GM21515 (cell line): ENCODE measurements around the gene NSMCE1.

Source experiments
- ATAC-seq: cut with Tn5 transposase; IDR thresholded peaks from one replicate; pipeline ENCODE4 v1.9.1; 2021; ENCODE audit not compliant: unreplicated experiment

Gene NSMCE1, protein sequence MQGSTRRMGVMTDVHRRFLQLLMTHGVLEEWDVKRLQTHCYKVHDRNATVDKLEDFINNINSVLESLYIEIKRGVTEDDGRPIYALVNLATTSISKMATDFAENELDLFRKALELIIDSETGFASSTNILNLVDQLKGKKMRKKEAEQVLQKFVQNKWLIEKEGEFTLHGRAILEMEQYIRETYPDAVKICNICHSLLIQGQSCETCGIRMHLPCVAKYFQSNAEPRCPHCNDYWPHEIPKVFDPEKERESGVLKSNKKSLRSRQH

GRCh38 chr16:27268376-27269299, at the start of gene NSMCE1:
Gene NSMCE1, minus strand, starts transcription at chr16:27268772. Its CDS starts 11,202 bp downstream, at chr16:27257570.
- peak; percentile 95 for ATAC-seq

- ATAC-seq = no peak
These were observed 49.3 kb upstream of the NSMCE1 start for GRCh38 chr16:27317738-27318391.

DNA sequence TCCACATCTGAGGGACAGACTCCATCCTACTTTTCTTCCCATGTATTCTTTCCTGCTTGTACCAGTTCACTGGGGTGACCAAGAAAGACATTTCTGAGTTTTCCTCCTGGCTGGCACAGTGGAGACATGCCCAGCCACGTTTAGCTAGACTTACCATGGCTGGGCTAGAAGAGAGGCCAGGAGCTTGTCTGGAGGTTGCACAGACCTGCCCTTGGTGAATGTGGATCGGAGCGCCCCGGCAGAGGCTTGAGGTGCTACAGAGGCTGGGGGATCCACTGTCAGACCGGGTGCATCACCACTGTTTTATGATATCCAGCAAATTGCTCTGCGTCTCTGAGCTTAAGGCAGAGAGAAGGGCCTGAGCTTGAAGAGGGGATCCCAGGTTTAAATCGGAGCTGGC, 48.7 kb upstream of the NSMCE1 start:
- ATAC-seq = no peak

DNA sequence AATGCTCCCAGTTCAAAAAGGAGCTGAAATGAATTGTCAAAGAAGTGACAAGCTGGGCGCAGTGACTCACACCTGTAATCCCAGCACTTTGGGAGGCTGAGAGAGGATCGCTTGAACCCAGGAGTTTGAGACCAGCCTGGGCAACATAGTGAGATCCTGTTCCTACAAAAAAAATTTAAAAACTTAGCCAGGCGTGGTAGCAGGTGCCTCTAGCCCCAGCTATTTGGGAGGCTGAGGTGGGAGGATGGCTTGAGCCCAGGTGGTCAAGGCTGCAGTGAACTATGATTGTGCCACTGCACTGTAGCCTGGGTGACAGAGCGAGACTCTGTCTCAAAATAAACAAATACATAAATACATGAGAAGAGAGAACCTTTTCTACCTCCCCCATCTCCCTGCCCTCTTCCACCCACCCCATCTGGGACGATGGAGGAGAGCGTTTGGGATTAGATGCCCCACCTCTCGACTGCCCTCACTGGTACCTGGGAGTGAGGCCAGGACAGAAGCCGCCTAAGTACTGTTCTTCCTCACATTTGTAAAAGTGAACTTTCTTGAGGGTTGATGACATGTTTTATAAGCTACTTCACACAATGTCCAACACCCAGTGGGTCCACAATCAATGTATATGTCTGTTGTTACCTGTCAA, 47.6 kb upstream of the NSMCE1 start:
- ATAC-seq = no peak

DNA sequence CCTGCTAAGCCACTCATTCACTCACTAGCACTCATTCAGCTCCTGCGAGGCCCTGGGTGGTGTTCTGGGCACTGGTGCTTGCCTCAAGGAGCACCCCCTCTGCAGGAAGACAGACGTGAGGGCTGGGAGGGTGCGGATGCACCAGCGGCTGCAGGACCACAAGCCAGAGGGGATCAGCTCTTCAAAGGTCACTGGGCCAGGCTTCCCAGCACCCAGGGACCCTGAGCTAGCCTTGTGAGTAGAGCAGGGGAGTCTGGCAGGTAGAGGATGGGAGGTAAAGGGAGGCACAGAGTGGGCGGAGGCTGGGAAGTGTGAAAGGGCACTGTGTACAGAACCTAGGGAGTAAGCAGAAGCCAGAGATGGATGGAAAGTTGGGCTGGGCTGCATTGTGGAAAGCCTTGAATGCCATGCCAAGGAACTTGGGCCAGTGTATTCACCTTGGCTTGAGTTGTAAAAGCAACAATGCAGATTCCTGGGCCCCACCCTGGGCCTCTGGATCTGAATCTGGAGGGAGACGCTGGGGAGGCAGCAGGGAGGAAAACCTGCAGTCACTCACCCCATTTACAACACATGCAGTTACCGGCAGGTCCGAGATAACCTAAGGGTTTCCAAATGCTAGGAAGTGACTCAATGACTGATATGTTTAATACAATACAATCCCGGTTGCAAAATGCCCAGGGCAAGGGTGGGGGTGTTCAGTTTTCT, 46.9 kb upstream of the NSMCE1 start:
- ATAC-seq = no peak

GRCh38 chr16:27314986-27315332, 46.4 kb upstream of the NSMCE1 start:
- ATAC-seq = no peak

GRCh38 chr16:27314161-27314723, 45.7 kb upstream of the NSMCE1 start:
- ATAC-seq = peak; percentile 25

DNA sequence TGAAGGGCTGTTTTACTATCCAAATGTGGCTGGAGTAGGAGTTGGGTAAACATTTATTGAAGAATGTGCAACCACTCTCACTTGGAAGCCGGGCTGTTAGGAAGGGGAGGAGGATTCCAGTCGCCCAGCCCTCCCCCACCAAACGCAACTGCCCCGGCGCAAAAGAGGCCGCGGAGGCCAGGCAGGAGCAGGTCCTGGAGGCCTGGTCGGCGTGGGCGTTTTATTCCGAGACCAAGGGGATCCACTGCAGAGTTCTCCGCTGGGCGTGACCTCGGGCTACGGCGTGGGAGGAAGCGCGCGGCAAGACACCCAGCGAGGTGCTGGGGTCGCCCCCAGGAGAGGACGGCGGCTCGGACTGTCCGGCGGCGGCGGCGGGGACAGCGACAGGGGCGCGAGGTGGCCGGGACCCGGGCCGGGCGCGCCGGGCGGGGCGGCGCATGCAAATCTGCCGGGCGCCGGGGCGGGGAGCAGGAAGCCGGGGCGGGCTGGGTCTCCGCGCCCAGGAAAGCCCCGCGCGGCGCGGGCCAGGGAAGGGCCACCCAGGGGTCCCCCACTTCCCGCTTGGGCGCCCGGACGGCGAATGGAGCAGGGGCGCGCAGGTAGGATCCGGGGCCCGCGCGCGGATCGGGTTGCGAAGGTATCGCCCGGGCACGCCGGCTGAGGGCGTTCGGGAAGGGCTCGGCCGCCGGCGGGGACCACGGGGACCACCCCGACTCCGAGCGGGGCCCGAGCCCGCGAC, 45.0 kb upstream of the NSMCE1 start, which contains the start of gene IL4R:
Gene IL4R (plus strand): TSS at position 553 of the 739 bp plus-strand sequence. CDS start 26,230 bp downstream, outside the sequence.
- ATAC-seq = peak; percentile 52

- no peak for ATAC-seq
These were observed 44.2 kb upstream of the NSMCE1 start for GRCh38 chr16:27312580-27313421.

DNA sequence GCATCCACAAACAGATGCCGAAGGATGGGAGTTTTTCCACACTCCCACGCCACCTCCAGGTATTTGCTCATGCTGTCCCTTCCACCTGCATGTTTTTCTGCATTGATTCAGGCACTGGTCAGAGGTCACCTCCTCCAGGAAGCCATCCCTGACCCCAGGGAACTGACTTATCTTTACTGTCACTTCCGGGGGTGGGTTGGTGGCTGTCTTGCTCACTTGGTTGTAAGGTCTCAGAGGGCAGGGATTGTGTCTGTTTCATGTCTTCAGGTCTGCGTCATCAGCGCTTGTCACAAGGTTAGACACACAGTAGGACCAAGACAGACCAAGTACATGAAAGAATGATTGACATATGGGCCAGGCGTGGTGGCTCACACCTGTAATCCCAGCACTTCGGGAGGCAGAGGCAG, 43.3 kb upstream of the NSMCE1 start:
- ATAC-seq = no peak

DNA sequence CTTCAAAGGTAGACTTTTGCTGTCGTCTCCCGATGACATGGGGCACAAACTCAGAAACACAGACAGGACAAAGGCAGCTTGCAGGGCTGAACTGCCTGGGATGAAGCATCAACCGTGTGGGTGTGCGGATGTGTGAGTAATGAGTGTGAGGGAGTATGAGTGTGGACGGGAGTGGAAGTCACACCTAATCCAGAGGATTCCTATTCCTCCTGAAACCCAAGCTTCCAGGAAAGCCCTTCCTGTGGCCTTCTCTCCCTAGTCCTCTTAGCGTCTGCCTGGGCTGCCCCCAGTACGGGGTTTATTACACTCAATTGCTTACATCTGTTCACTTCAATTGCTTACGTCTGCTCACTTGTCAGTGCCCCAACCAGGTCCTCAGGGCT, 42.9 kb upstream of the NSMCE1 start:
- no peak for ATAC-seq

- no peak for ATAC-seq
These were observed 42.2 kb upstream of the NSMCE1 start for GRCh38 chr16:27310576-27311447.

- no peak for ATAC-seq
These were observed 40.2 kb upstream of the NSMCE1 start for GRCh38 chr16:27308792-27309191.

DNA sequence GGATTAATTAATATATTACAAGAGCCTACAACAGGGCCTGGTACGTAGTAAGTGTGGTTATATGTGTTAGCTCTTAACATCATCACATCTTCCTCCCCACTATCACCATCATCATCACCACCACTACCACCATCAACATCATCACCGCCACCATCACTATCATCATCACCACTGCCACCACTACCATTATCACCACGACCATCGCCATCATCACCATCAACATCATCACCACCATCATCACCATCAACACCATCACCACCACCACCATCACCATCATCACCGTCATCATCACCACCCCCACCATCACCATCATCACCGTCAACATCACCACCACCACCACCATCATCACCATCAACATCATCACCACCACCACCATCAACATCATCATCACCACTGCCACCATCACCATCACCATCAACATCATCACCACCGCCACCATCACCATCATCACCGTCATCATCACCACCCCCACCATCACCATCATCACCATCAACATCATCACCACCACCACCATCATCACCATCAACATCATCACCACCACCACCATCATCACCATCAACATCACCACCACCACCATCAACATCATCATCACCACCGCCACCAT, 37.4 kb upstream of the NSMCE1 start:
- no peak for ATAC-seq

- no peak for ATAC-seq
These were observed 36.5 kb upstream of the NSMCE1 start for GRCh38 chr16:27304881-27305745.

DNA sequence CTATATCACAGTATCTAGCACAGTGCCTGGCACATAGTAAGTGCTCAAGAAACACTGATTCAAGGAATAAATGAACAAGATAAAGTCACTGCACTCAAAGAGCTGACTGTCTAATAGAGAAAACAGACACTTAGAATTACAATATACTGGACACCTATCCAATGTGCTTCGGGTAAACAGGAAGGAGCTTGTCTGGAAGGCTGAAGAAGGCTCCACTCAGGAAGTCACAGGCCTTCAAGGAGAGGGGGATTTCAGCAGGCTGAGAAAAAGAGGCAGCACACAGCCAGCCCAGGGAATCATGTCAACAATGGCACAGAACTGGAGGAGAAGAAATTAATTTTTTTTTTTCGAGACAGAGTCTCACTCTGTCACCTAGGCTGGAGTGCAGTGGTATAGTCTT, 35.5 kb upstream of the NSMCE1 start:
- no peak for ATAC-seq
